ENCODE results near the gene SPAG9. TPM values are rescaled to one million over a fixed set of nuclear protein-coding genes. Genes with fewer than 3 reads are reported as not detected.
A peak's percentile ranks its signal among the peaks of the same experiment; 100 is the strongest.

The SPAG9 gene
- total and polyA plus RNA-seq, 2 of the 8 experiments (the other 6 are each of a cell fraction or from before 2014, with no cell fraction given): 9.8 to 63.8 TPM

GRCh38 chr17:51153210-51154072 is 32.8 kb upstream of the SPAG9 start, which contains the start of gene NME1 (continued):
- TF ChIP-seq GTF2F1 (IDR thresholded peaks at IDR 0.05; ENCODE audit: borderline replicate concordance, low read depth, low read length) (0 out of 2 replicates have a peak, but pooled peaks have one; percentile 79), POU5F1 (IDR thresholded peaks at IDR 0.05; ENCODE audit: low read depth, low read length) (no peak), SP2 (IDR thresholded peaks at IDR 0.05; ENCODE audit: low read length) (no peak), CREB1 (IDR thresholded peaks at IDR 0.05) (peak; percentile 81), BACH1 (IDR thresholded peaks at IDR 0.05; ENCODE audit: low read length) (no peak; the same call in 1 of the 2 replicates), TAF1 (IDR thresholded peaks at IDR 0.05; ENCODE audit: low read depth, low read length) (peak; percentile 99), KDM5A (IDR thresholded peaks at IDR 0.05; ENCODE audit: low read length) (peak; percentile 86), POLR2A (IDR thresholded peaks at IDR 0.05; ENCODE audit: control extremely low read depth in 1 of 2, low read depth in 2 of 2, low read length in 2 of 2) (peak; percentile 84 to 88), SIX5 (IDR thresholded peaks at IDR 0.05; ENCODE audit: low read depth, low read length) (peak; percentile 41), EZH2 (IDR thresholded peaks at IDR 0.05; ENCODE audit: low read depth, low read length, severe bottlenecking) (no peak), SRF (IDR thresholded peaks at IDR 0.05; ENCODE audit: low read depth, low read length) (peak; percentile 76), TAF7 (optimal IDR thresholded peaks at IDR 0.05; ENCODE audit: borderline replicate concordance, low read depth, low read length) (peak; percentile 88), SIRT6 (IDR thresholded peaks at IDR 0.05; ENCODE audit: low read length) (no peak), ASH2L (IDR thresholded peaks at IDR 0.05; ENCODE audit: low read length) (peak; percentile 98), KDM4A (IDR thresholded peaks at IDR 0.05; ENCODE audit: low read depth, low read length, severe bottlenecking) (peak; percentile 69), HDAC6 (IDR thresholded peaks at IDR 0.05; ENCODE audit: low read depth, low read length) (no peak), BCL11A (IDR thresholded peaks at IDR 0.05; ENCODE audit: low read depth in 2 of 2, low read length in 2 of 2) (no peak), JUND (IDR thresholded peaks at IDR 0.05; ENCODE audit: low read length) (peak; percentile 89), TEAD4 (IDR thresholded peaks at IDR 0.05; ENCODE audit: low read depth, low read length) (peak; percentile 52; the same call in 1 of the 2 replicates), ZNF274 (IDR thresholded peaks at IDR 0.05; ENCODE audit: borderline replicate concordance, extremely low read depth, low read length) (no peak), SIN3A (conservative IDR thresholded peaks at IDR 0.05 in 1 of 2, IDR thresholded peaks at IDR 0.05 in 1 of 2; ENCODE audit: low read depth in 1 of 2, low read length in 2 of 2) (peak; percentile 97 to 100), CHD2 (IDR thresholded peaks at IDR 0.05; ENCODE audit: low read length) (peak; percentile 81), CTBP2 (IDR thresholded peaks at IDR 0.05; ENCODE audit: borderline replicate concordance, insufficient read depth, insufficient read length, low read length) (peak; percentile 95)
- TF ChIP-seq, protein P1, sequence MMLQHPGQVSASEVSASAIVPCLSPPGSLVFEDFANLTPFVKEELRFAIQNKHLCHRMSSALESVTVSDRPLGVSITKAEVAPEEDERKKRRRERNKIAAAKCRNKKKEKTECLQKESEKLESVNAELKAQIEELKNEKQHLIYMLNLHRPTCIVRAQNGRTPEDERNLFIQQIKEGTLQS (IDR thresholded peaks at IDR 0.05; ENCODE audit: insufficient read depth, low read depth, low read length): no peak; the same call in 1 of the 2 replicates

Measured in H1 (cell line).